ENCODE data around the gene FAM241A.

The FAM241A gene

DNA sequence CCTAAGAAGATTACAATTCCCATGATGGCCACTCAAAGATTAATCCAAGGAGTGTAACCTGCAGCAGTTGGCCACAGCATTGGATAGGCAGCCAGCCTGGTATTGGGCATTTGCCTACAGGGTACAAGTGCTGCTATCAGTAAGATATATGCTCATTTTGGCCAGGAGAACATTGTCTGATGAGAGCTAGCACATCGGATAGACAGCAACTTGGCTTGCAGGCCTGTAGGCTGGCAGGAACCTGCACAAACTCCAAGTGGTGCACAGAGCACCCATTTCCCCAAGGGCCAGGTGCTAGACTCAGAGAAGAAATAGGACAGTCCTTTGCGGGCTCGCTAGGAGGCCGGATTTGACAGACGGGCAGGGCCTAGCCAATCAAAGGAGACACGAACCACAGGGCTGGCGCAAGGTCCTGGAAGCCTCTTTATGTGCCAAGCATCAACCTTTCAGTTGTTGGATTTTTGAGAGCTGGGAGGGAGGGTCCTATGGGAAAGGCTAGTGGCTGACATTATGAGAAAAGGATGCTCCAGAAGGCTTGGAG is 74.6 kb downstream of the FAM241A start:
- H3K27ac ChIP-seq (ENCODE audit: low read depth, low read length, poor library complexity, severe bottlenecking), result no peak overlapping the region
- no peaks in the 10 kb centered on the region for H3K9me2 ChIP-seq (ENCODE audit: low read depth, low read length)
- H3K9me3 ChIP-seq (ENCODE audit: low read length), result no peaks in the 10 kb centered on the region
- H4K20me1 ChIP-seq (ENCODE audit: insufficient read depth, low read length), result no peaks in the 10 kb centered on the region
- H3K36me3 ChIP-seq (ENCODE audit: insufficient read depth, low read length), result no peaks in the 10 kb centered on the region
- TF ChIP-seq, protein P1, sequence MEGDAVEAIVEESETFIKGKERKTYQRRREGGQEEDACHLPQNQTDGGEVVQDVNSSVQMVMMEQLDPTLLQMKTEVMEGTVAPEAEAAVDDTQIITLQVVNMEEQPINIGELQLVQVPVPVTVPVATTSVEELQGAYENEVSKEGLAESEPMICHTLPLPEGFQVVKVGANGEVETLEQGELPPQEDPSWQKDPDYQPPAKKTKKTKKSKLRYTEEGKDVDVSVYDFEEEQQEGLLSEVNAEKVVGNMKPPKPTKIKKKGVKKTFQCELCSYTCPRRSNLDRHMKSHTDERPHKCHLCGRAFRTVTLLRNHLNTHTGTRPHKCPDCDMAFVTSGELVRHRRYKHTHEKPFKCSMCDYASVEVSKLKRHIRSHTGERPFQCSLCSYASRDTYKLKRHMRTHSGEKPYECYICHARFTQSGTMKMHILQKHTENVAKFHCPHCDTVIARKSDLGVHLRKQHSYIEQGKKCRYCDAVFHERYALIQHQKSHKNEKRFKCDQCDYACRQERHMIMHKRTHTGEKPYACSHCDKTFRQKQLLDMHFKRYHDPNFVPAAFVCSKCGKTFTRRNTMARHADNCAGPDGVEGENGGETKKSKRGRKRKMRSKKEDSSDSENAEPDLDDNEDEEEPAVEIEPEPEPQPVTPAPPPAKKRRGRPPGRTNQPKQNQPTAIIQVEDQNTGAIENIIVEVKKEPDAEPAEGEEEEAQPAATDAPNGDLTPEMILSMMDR (IDR thresholded peaks at IDR 0.05; ENCODE audit: low read length), result no peak
- no peak for TF ChIP-seq EZH2 (IDR thresholded peaks at IDR 0.05; ENCODE audit: borderline replicate concordance, low read length)
- no peaks in the 10 kb centered on the region for H3K27me3 ChIP-seq (ENCODE audit: insufficient read depth, low read length)
- no peak overlapping the region for H3K4me3 ChIP-seq (ENCODE audit: low read depth, low read length, poor library complexity, severe bottlenecking)
- H3K79me2 ChIP-seq (ENCODE audit: insufficient read depth, low read length), result no peaks in the 10 kb centered on the region
- H3K4me2 ChIP-seq (ENCODE audit: low read length), result no peak overlapping the region
- H3K9ac ChIP-seq (ENCODE audit: low read length), result no peak overlapping the region
- no peak overlapping the region for H2AFZ ChIP-seq (ENCODE audit: low read length)
- no peaks in the 10 kb centered on the region for H3K4me1 ChIP-seq (ENCODE audit: insufficient read depth, low read length, severe bottlenecking)
- no peaks in the 10 kb centered on the region for H3F3A ChIP-seq (ENCODE audit: insufficient read depth, low read length)

DNA sequence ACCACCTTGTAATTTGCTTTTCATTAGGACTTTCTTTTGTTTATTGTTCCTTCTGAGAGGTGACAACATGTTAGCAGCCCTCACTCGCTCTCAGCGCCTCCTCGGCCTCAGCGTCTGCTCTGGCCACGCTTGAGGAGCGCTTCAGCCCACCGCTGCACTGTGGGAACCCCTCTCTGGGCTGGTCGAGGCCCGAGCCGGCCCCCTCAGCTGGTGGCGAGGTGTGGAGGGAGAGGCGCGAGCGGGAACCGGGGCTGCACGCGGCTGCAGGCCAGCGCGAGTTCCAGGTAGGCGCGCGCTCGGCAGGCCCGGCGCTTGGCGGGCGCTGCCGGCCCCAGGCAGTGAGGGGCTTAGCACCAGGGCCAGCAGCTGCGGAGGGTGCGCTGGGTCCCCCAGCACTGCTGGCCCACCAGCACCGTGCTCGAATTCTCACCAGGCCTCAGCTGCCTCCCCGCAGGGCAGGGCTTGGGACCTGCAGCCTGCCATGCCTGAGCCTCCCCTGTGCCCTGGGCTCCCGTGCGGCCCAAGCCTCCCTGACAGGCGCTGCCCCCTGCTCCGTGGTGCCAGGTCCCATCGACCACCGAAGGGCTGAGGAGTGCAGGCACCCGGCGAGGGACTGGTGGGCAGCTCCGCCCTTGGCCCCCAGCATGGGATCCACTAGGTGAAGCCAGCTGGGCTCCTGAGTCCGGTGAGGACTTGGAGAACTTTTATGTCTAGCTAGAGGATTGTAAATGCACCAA is 77.1 kb downstream of the FAM241A start:
- Histone ChIP-seq H3K9ac (ENCODE audit: low read length) (no peak overlapping the region), H3K27me3 (ENCODE audit: insufficient read depth, low read length) (no peaks in the 10 kb centered on the region), H3K9me2 (ENCODE audit: low read depth, low read length) (no peaks in the 10 kb centered on the region), H3K79me2 (ENCODE audit: insufficient read depth, low read length) (no peaks in the 10 kb centered on the region), H3K9me3 (ENCODE audit: low read length) (no peaks in the 10 kb centered on the region), H3F3A (ENCODE audit: insufficient read depth, low read length) (no peaks in the 10 kb centered on the region), H3K36me3 (ENCODE audit: insufficient read depth, low read length) (no peaks in the 10 kb centered on the region), H3K4me1 (ENCODE audit: insufficient read depth, low read length, severe bottlenecking) (no peaks in the 10 kb centered on the region), H2AFZ (ENCODE audit: low read length) (no peak overlapping the region), H3K4me2 (ENCODE audit: low read length) (no peak overlapping the region), H3K27ac (ENCODE audit: low read depth, low read length, poor library complexity, severe bottlenecking) (no peak overlapping the region), H4K20me1 (ENCODE audit: insufficient read depth, low read length) (no peaks in the 10 kb centered on the region), H3K4me3 (ENCODE audit: low read depth, low read length, poor library complexity, severe bottlenecking) (no peak overlapping the region)
- TF ChIP-seq EZH2 (IDR thresholded peaks at IDR 0.05; ENCODE audit: borderline replicate concordance, low read length), result no peak
- TF ChIP-seq, protein P1 (IDR thresholded peaks at IDR 0.05; ENCODE audit: low read length), result no peak

GRCh38 chr4:112225157-112225556 is 79.9 kb downstream of the FAM241A start:
- Histone ChIP-seq H3F3A (ENCODE audit: insufficient read depth, low read length) (no peaks in the 10 kb centered on the region), H3K9me3 (ENCODE audit: low read length) (no peaks in the 10 kb centered on the region), H3K9me2 (ENCODE audit: low read depth, low read length) (no peaks in the 10 kb centered on the region), H4K20me1 (ENCODE audit: insufficient read depth, low read length) (no peaks in the 10 kb centered on the region), H3K27me3 (ENCODE audit: insufficient read depth, low read length) (no peaks in the 10 kb centered on the region), H3K4me2 (ENCODE audit: low read length) (no peak overlapping the region), H2AFZ (ENCODE audit: low read length) (no peak overlapping the region), H3K4me3 (ENCODE audit: low read depth, low read length, poor library complexity, severe bottlenecking) (no peak overlapping the region), H3K79me2 (ENCODE audit: insufficient read depth, low read length) (no peaks in the 10 kb centered on the region), H3K4me1 (ENCODE audit: insufficient read depth, low read length, severe bottlenecking) (peaks cover 3% of the 10 kb centered on the region), H3K27ac (ENCODE audit: low read depth, low read length, poor library complexity, severe bottlenecking) (no peak overlapping the region), H3K9ac (ENCODE audit: low read length) (no peak overlapping the region), H3K36me3 (ENCODE audit: insufficient read depth, low read length) (no peaks in the 10 kb centered on the region)
- no peak for TF ChIP-seq EZH2 (IDR thresholded peaks at IDR 0.05; ENCODE audit: borderline replicate concordance, low read length)
- TF ChIP-seq, protein P1 (IDR thresholded peaks at IDR 0.05; ENCODE audit: low read length), result no peak

All from OCI-LY1 (cell line).